NCI-H510A (cell line): Measurements from ENCODE around the gene CNRIP1.
"Not testable (repeated sequence)": the region's sequence is repeated elsewhere in the genome, so short reads cannot be mapped to it uniquely, and the experiment has no call there.

ENCODE experiments used
- DNase-seq: peaks from one replicate; lab custom pipeline; 2025; lab: John Stamatoyannopoulos, UW

The CNRIP1 gene

DNA sequence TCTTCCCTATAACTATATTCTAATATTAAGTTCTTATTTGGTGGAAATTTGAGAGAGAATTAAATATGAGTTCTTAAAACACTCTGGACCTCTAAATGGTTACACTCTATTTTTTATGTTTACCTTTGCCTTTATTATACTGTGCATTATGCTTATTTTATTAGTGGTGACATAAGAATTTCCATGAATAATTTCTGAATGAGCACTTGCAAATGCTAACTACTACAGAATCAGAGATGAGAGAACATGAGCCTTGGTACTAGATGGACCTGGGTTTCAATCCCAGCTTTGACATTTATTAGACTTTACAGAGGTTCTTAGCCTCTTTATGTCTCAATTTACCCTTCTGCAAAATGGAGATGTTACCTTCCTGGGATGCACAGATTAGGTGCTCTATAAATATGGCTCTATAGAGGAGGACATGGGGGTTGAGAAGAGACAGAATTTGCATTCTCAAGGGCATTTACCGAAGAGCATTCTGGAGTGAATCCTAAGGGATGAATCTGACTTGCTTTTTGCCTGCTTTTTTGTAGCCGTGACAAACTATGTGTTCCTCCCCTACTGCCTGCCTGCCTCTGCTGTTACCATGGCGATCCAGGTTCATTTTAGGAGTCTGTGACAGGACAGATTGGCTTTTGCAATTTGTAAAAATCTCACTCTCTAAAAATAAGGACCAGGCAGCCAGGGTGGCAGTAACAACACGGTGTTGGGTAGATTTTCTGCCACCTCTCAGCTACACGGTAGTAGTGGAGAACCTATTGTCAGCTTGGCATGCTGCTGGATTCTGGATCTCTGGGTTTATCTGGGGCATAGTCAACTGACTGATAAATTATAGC, 20.7 kb upstream of the CNRIP1 start:
- no peak for DNase-seq

DNA sequence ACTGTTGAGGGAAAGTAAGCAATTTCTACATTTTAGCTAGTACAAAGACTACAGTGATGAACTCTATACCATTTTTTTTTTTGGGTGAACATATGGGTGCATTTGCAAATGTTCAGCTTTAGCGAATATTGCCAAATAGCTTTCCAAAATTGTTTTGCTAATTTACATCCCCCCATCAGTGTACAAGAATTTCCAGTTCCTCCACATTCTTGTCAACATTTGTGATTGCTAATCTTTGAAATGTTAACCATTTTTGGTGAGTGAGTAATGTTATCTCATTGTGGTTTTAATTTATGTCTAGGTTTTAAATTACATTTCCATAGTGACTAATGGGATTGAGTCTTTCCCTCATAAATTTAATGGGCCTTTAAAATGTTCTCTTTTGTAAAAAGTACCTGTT, 16.4 kb upstream of the CNRIP1 start:
- no peak for DNase-seq

DNA sequence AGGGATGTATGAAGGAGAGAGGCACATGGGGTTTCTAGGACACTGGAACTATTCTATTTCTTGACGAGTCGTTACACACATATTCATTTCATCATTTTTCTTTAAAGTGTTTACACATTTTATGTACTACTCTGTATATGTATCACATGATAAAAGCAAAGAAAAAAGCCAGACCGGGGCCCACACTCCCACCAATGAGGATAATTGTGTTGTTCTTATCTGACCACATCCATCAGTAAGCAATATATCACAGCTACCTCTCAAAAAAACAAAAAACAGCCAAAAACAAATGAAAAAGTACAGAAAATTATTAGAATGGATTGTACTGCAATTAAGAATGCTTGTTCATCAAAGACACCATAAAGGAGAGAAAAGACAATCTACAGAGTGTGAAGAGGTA, 14.2 kb upstream of the CNRIP1 start:
- no peak for DNase-seq

DNA sequence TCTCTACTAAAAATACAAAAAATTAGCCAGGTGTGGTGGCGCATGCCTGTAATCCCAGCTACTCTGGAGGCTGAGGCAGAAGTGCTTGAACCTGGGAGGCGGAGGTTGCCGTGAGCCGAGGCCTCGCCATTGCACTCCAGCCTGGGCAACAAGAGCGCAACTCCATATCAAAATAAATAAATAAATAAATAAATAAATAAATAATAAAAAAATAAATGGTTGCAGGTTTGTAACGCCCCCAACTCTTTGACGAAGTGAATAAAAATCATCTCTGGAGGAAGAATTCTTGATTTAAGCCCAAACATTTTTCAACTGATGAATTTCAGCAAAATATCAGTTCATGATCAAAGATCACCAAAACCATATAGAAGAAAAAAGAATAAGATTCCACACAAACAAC, 13.3 kb upstream of the CNRIP1 start:
- DNase-seq, result no peak

DNA sequence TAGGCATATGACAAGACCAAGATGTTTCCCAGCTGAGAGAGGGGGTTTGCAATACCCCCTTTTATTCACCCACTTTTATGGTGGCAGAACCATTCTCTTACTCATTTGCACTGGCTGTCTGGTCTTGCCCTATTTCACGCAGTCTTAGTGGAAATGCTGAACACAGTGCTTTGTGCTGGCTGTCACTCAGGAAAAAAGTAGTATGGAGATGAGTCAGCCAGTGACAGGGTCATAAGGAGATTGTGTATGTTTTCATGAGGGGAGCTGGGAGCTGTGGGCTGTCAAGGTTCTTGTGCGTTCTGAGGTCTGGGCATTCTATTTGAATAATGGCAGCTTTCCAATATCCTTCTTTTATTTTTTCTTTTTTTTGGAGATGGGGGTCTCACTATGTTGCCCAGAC, 10.9 kb upstream of the CNRIP1 start:
- no peak for DNase-seq

DNA sequence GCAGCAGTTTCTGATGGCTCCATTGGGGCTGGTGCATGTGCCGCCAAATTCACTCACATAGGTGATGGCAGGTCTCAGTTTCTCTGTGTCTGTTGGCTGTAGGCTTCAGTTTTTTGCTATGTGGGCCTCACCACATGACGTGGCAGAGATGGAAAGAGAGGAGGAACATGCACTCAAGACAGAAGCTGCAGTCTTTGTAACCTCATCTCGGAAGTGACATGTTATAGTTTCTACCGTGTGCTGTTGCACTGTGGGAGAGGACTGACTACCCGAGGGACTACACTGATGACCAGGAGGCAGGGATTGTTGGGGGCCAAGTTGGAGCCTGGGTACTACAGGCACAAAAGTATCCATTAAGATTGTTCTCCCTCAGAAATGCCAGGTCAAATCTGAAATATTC, 9.2 kb upstream of the CNRIP1 start:
- no peak for DNase-seq

DNA sequence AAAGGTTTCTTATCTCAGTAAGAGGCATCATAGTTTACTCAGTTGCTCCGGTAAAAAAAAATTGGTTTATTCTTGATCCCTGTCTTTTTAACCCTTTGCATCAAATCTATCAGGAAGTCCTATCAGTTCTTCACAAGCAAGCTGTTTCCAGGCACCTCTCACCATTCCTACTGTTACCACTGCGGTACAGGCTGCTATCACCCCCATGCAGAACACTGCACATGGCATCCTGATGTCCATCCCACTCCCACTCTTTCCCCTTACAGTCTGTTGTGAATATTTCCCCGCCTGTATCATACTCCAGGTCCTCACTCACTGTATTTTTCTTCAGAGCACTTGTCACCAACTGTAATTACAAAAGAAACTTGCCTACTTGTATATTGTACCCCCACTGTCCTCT, 5.3 kb upstream of the CNRIP1 start:
- DNase-seq, result no peak

DNA sequence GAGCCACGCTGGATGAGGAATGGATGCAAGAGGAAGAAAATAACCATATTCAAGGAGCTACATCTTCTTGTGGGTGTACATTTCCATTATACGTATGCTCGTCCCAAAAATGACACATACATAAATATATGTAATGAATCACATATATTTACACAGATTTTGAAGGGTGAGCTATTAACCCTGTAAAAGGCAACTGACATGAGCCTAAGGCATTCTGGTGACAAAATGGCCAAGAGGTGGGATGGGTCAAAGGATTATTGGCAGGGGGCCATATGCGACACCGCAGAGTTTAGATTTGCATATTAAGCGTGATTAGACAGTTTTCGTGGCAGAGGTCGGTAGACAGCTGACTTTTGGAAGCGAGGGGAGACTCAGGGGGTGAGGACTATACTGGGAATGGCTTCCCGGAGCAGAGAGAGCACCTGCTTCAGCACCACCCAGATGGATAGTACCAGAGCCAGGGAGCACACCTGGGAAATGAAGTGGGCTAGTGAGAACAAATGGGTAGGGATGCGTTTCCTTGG, 431 bp upstream of the CNRIP1 start:
- peak; percentile 11 for DNase-seq

- DNase-seq, result no peak
Measured at GRCh38 chr2:68318914-68319397, 793 bp downstream of the CNRIP1 start.

DNA sequence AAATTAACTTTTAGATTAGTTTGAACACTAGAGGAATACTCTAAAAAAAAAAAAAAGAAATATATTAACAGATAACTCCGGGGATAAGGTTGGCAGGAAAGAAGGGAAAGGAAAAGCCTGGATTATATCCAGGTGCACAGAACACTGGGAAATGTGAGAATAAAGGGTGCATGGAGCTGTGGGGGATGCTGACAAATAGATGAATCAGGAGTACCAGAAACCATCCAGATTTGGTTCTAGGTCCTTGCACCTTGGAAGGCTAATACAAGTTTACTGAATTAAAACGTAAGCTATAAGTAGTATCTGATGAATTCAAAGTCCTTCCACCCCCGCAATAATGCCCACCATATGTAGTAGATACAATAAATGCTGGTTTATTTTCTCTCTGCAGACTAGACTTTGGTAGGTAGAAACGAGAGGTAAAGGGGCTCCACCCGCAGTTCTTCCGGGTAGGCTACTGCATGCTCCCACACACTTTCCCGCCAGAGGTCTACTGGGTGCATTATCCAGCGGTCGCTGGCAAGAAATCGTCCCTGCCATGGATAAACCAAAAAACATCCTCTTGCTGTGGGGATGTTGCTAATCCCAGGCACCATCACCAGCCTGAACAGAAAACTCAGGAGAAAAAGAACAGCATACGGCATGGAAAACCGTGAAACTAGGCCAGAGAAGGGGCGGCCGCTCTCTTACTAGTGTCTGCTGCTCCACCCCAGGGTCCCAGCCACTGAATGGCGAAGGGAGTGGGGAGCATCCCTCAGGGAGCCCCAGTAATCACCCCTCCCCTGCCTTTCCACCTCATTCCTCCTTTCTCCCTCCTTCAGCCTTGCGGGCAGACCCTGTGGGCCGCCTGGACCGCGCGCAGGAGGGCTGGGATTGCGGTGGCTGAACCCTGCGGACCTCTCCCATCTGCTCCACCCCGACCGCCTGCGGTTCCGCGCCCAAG, 1.5 kb downstream of the CNRIP1 start:
- peak; percentile 4 for DNase-seq

DNA sequence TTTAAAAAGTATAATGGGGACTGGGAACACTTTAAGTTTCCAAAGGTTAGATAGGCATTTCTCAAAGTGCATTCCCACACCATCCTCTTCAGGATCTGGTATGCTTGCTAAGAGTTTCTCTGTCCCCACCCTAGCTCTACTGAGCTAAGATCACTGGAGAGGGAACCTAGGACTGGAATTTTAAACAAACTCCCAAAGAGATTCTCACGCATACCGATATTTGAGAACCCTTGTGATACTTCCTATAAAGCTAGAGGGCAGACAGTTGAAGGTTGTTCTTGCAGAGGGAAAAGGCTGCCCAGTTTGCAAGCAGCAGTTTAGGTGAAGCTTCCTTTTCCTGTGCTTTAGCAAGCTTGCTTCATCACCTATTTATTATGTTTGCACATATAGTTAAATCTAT, 3.6 kb downstream of the CNRIP1 start:
- DNase-seq, result no peak

GRCh38 chr2:68311033-68311432, 8.7 kb downstream of the CNRIP1 start:
- no peak for DNase-seq

GRCh38 chr2:68309426-68309825, 10.3 kb downstream of the CNRIP1 start:
- no peak for DNase-seq

DNA sequence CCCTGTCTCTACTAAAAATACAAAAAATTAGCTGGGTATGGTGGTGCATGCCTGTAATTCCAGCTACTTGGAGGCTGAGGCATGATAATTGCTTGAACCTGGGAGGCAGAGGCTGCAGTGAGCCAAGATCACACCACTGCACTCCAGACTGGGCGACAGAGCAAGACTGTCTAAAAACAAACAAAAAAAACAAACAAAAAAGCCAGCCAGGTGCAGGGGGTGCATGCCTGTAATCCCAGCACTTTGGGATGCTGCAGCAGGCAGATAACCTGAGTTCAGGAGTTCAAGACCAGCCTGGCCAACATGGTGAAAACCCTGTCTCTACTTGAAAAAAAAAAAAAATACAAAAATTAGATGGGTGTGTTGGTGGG, 15.9 kb downstream of the CNRIP1 start:
- DNase-seq, result not testable (repeated sequence)

GRCh38 chr2:68303033-68303901, 16.5 kb downstream of the CNRIP1 start:
- DNase-seq, result no peak

DNA sequence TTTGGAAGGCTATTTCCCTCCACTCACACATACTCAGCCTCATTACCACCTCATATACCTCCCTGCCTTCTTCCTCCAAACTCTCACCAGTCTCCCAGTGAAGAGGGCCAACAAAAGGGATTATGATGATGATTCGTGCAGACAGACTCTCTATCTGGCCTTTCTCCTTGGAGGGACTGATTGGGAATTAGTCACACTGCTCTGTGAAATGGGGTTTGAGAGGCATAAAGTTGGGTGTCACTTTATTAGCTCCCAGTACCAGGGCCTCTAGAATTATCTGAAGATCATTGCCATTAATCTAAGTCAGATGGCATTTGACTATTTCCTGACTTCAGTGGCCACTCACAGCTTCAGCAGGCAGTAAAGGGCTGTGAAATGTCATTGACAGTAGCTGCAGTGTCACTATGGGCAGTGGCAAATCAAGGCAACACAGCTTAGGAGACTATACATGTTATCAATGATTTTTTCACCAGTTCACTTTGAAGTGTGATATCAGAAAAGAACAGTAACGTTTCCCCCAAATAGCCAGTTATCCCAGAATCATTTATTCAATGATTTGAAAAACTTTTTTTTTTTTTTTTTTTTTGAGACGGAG, 17.4 kb downstream of the CNRIP1 start:
- no peak for DNase-seq

DNA sequence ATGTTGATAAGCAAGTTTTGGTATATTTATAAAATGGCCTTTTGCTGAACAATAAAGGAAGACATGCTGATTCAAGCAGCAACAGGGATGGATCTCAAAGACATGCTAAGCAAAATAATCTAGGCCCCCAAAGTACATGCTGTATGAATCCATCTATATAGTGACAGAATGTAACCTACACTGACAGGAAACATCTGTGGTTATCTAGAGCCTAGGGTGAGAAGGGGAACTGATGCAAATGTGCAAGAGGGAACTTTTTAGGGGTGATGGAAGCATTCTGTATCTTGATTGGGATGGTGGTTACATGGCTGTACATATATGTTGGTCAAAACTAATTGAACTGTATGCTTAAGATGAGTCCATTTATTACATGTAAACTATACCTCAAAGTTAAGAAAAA, 24.2 kb downstream of the CNRIP1 start:
- no peak for DNase-seq

DNA sequence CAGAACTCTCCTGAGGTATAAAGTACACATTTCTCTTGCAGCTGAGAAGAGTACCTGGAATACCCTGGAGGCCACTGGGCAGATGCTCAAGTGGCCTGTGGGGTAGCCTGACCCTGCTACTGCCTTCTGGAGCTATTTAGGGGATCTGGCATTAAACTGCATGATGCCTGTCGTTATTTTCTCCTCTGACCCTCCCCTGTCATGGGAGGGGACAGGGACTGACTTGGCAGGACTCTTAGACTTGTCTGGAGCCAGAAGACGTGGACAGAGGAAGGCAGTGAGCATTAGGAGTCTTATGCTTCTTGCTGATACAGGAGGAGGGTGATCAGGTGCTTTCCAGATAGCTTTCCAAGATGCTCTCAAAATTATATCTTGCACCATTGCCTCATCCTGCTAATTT, 24.8 kb downstream of the CNRIP1 start:
- DNase-seq, result no peak

DNA sequence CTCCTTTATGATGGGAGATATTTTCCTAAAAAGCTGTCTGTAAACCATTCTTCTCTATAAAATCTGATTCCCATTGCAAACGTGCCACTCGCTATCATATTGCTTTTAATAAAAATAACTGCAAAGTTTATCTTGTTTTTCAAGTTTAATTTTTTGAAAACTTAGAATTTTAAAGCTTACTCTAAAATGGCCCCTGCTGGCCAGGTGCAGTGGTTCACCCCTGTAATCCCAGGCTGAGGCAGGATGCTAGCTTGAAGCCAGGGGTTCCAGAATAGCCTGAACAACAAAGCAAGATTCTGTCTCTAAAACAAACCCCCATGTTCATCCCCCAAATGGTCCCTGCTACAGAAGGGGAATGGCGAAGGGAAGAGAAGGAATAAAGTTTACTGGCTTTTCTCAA, 25.6 kb downstream of the CNRIP1 start:
- no peak for DNase-seq

GRCh38 chr2:68293755-68294154, 26.0 kb downstream of the CNRIP1 start:
- DNase-seq, result no peak

GRCh38 chr2:68293024-68293423, 26.7 kb downstream of the CNRIP1 start:
- DNase-seq, result no peak
